ENCODE data around the gene FANCC.

The FANCC gene

DNA sequence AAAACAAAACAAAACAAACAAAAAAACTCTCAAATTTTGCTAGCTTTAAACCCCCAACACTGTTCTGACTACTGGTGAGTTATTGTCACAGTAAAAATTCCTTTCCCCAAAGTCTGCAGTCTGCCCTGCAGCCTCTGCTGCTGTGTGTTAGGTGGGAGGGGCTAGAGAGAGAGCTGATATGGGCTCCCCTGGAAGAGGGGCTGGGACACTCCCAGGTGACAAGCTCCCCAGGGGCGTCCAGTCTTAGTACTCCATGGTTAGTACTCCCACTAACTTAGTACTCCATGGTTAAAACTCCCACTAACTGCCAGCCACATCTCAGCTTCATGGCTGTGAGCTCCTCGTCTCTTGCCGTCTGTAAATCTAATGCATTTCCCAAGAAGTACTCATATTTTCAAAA is 191.9 kb downstream of the FANCC start:
- Mint-ChIP-seq H3K36me3 (ENCODE audit: low read depth) (peaks cover 9% of the 10 kb centered on the region), H3K4me1 (peaks cover 36% of the 10 kb centered on the region), H3K27ac (peak overlapping the region in 2 of 3 experiments; percentile 14 to 58), H3K27me3 (ENCODE audit: low read depth) (no peaks in the 10 kb centered on the region), H3K9me3 (no peaks in the 10 kb centered on the region), H3K4me3 (no peak overlapping the region)
- TF ChIP-seq, protein P1, sequence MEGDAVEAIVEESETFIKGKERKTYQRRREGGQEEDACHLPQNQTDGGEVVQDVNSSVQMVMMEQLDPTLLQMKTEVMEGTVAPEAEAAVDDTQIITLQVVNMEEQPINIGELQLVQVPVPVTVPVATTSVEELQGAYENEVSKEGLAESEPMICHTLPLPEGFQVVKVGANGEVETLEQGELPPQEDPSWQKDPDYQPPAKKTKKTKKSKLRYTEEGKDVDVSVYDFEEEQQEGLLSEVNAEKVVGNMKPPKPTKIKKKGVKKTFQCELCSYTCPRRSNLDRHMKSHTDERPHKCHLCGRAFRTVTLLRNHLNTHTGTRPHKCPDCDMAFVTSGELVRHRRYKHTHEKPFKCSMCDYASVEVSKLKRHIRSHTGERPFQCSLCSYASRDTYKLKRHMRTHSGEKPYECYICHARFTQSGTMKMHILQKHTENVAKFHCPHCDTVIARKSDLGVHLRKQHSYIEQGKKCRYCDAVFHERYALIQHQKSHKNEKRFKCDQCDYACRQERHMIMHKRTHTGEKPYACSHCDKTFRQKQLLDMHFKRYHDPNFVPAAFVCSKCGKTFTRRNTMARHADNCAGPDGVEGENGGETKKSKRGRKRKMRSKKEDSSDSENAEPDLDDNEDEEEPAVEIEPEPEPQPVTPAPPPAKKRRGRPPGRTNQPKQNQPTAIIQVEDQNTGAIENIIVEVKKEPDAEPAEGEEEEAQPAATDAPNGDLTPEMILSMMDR (IDR thresholded peaks at IDR 0.05; ENCODE audit: unreplicated experiment in 3 of 3): peak in 1 of 3 experiments; percentile 8

DNA sequence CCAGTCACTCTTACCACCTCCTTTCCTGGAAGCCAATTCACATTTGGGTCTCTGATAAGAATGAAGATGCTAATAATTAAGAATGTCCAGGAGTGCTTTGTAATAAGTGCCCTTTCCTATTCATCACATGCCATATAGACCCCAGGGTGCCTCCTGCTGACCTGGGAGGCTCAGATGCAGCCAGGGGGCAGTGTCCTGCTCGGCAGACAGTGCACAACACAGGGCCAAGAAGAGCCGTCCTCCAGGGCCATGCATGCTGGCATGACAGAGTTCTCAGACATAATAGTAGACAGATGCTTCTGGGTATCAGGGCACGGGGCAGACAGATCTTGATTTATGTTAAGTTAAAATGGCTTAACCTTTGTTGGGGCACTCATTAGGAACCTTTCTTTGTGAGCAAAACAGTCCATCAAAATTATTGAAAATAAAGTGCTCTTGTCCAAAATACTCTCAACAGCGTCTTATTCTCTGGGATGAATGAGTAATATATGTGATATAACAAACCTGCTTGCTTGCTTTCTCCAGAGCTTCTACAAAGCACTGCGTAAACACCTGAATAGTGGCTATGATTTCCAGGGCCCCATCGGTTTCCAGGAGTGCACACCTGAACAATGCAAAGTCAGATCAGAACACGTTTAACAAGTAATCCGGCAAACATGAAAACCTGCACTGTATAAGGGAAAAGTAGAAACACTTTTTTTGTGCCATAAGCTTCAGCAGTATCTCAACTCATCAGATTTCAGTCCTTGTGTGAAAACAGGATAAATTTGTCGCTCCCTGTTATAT is 192.7 kb downstream of the FANCC start:
- TF ChIP-seq, protein P1 (IDR thresholded peaks at IDR 0.05; ENCODE audit: unreplicated experiment in 3 of 3): peak in 1 of 3 experiments; percentile 28
- H3K4me1 Mint-ChIP-seq: peaks cover 28% of the 10 kb centered on the region
- peaks cover 9% of the 10 kb centered on the region for H3K36me3 Mint-ChIP-seq (ENCODE audit: low read depth)
- H3K27me3 Mint-ChIP-seq (ENCODE audit: low read depth): no peaks in the 10 kb centered on the region
- no peaks in the 10 kb centered on the region for H3K9me3 Mint-ChIP-seq
- no peak overlapping the region for H3K4me3 Mint-ChIP-seq
- peak overlapping the region in 1 of 3 experiments; percentile 34 for H3K27ac Mint-ChIP-seq

- TF ChIP-seq, protein P1 (IDR thresholded peaks at IDR 0.05; ENCODE audit: unreplicated experiment in 3 of 3): no peak
- Mint-ChIP-seq H3K27ac (peak overlapping the region in 1 of 3 experiments; percentile 50), H3K4me1 (peaks cover 30% of the 10 kb centered on the region), H3K36me3 (ENCODE audit: low read depth) (peaks cover 9% of the 10 kb centered on the region), H3K9me3 (no peaks in the 10 kb centered on the region), H3K4me3 (no peak overlapping the region), H3K27me3 (ENCODE audit: low read depth) (no peaks in the 10 kb centered on the region)
Measured at GRCh38 chr9:95120781-95121370, 196.6 kb downstream of the FANCC start.

DNA sequence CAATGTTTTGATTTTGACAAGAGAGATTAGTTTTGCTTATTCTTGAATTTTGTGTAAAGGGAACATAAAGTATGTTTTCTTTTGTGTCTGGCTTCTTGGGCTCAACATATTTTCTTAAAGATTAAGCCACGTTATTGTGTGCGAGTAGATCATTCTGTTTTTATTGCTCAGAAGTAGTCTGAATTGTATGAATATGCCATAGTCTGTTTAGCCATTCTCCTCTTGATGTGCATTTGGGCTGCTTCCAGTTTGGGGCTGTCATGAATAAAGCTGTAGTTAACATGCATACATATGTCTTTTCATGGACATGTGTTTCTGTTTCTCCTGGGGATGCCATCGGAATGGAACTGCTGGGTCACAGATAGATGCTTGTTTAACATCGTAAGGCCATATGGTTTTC is 198.9 kb downstream of the FANCC start:
- peak overlapping the region; percentile 2 to 41 (median 18) for H3K27ac Mint-ChIP-seq
- H3K4me1 Mint-ChIP-seq: peaks cover 23% of the 10 kb centered on the region
- no peak overlapping the region for H3K4me3 Mint-ChIP-seq
- peaks cover 8% of the 10 kb centered on the region for H3K36me3 Mint-ChIP-seq (ENCODE audit: low read depth)
- H3K9me3 Mint-ChIP-seq: no peaks in the 10 kb centered on the region
- H3K27me3 Mint-ChIP-seq (ENCODE audit: low read depth): no peaks in the 10 kb centered on the region
- TF ChIP-seq, protein P1 (IDR thresholded peaks at IDR 0.05; ENCODE audit: unreplicated experiment in 3 of 3): no peak

DNA sequence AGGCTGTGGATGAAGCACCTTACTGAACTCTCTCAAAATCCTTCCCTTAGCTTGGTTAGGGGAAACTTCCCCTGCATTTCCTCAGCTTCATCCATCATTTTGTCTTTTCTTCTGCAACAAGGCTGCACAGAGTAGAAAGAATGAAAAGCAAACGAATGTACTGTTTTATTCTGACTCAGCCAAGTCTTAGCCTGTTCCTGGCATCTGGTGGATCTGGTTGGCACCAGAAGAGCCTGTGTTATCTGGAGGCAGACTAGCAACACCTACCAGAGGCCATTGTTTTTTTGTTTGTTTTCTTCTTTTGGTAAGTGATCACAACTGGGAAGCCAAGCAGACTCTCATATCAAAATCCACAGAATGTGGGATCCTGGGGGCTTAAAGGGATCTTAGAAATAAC is 200.7 kb downstream of the FANCC start:
- Mint-ChIP-seq H3K9me3 (no peaks in the 10 kb centered on the region), H3K27ac (peak overlapping the region in 2 of 3 experiments; percentile 55 to 68), H3K27me3 (ENCODE audit: low read depth) (no peaks in the 10 kb centered on the region), H3K4me3 (no peak overlapping the region), H3K4me1 (peaks cover 23% of the 10 kb centered on the region), H3K36me3 (ENCODE audit: low read depth) (peaks cover 19% of the 10 kb centered on the region)
- TF ChIP-seq, protein P1 (IDR thresholded peaks at IDR 0.05; ENCODE audit: unreplicated experiment in 3 of 3): no peak

Data from nephron (organoid).